Activated T-cell treated with anti-CD3 and anti-CD28 coated beads, Interleukin-2, amount 50 U/mL, for 24 hours (primary cell): ENCODE measurements around the gene HSPB1.
"Not testable (repeated sequence)": the region's sequence is repeated elsewhere in the genome, so short reads cannot be mapped to it uniquely, and the experiment has no call there.

Experiments
- DNase-seq: peaks from one replicate; pipeline ENCODE4 v3.0.0-alpha.2; 2020
- H3K27ac Mint-ChIP-seq: 2 replicates; pipeline ENCODE4 v1.8.0; 2020; ENCODE audit warnings: mild to moderate bottlenecking, mixed read lengths
- H3K27me3 Mint-ChIP-seq: 2 replicates; pipeline ENCODE4 v1.8.0; 2020; ENCODE audit warnings: mixed read lengths
- H3K36me3 Mint-ChIP-seq: 2 replicates; pipeline ENCODE4 v1.8.0; 2020; ENCODE audit warnings: low read depth, mixed read lengths
- H3K4me1 Mint-ChIP-seq: 2 replicates; pipeline ENCODE4 v1.8.0; 2020; ENCODE audit warnings: low read depth, mixed read lengths
- H3K4me3 Mint-ChIP-seq: 2 replicates; pipeline ENCODE4 v1.8.0; 2020; ENCODE audit warnings: mild to moderate bottlenecking, moderate library complexity, mixed read lengths
- H3K9me3 Mint-ChIP-seq: 2 replicates; pipeline ENCODE4 v1.8.0; 2020; ENCODE audit warnings: mixed read lengths

HSPB1 gene

GRCh38 chr7:76291351-76292212 lies 10.9 kb upstream of the HSPB1 start:
- Mint-ChIP-seq H3K27ac (peak overlapping the region; percentile 50), H3K27me3 (no peaks in the 10 kb centered on the region), H3K9me3 (no peaks in the 10 kb centered on the region), H3K36me3 (no peaks in the 10 kb centered on the region), H3K4me3 (peak overlapping the region; percentile 8), H3K4me1 (peaks cover 12% of the 10 kb centered on the region)
- DNase-seq = peak; percentile 93

GRCh38 chr7:76292213-76292573 lies 10.3 kb upstream of the HSPB1 start:
- Mint-ChIP-seq H3K4me1 (peaks cover 12% of the 10 kb centered on the region), H3K36me3 (no peaks in the 10 kb centered on the region), H3K9me3 (no peaks in the 10 kb centered on the region), H3K4me3 (no peak overlapping the region), H3K27ac (no peak overlapping the region), H3K27me3 (no peaks in the 10 kb centered on the region)
- no peak for DNase-seq

- not testable (repeated sequence) for H3K27me3 Mint-ChIP-seq, H3K36me3 Mint-ChIP-seq, DNase-seq, H3K9me3 Mint-ChIP-seq, H3K27ac Mint-ChIP-seq, H3K4me3 Mint-ChIP-seq
- H3K4me1 Mint-ChIP-seq = peaks cover 12% of the 10 kb centered on the region
Measured at GRCh38 chr7:76292911-76293310, 9.6 kb upstream of the HSPB1 start.

- H3K27ac Mint-ChIP-seq = no peak overlapping the region
- DNase-seq = no peak
- H3K4me3 Mint-ChIP-seq = no peak overlapping the region
- no peaks in the 10 kb centered on the region for H3K36me3 Mint-ChIP-seq
- no peaks in the 10 kb centered on the region for H3K9me3 Mint-ChIP-seq
- H3K27me3 Mint-ChIP-seq = no peaks in the 10 kb centered on the region
- peaks cover 12% of the 10 kb centered on the region for H3K4me1 Mint-ChIP-seq
Measured at GRCh38 chr7:76293407-76293901, 9.0 kb upstream of the HSPB1 start.

- no peaks in the 10 kb centered on the region for H3K9me3 Mint-ChIP-seq
- no peaks in the 10 kb centered on the region for H3K36me3 Mint-ChIP-seq
- peaks cover 12% of the 10 kb centered on the region for H3K4me1 Mint-ChIP-seq
- H3K4me3 Mint-ChIP-seq = no peak overlapping the region
- H3K27me3 Mint-ChIP-seq = no peaks in the 10 kb centered on the region
- no peak for DNase-seq
- H3K27ac Mint-ChIP-seq = no peak overlapping the region
Measured at GRCh38 chr7:76294344-76295024, 8.0 kb upstream of the HSPB1 start.

- Mint-ChIP-seq H3K27me3 (peaks cover under 1% of the 10 kb centered on the region), H3K27ac (no peak overlapping the region), H3K36me3 (no peaks in the 10 kb centered on the region)
Measured at GRCh38 chr7:76296743-76297740, 5.4 kb upstream of the HSPB1 start.

GRCh38 chr7:76300166-76300731 lies 2.2 kb upstream of the HSPB1 start:
- Mint-ChIP-seq H3K27me3 (peaks cover 5% of the 10 kb centered on the region), H3K9me3 (no peaks in the 10 kb centered on the region), H3K36me3 (peaks cover 7% of the 10 kb centered on the region), H3K4me1 (peaks cover 21% of the 10 kb centered on the region), H3K4me3 (no peak overlapping the region), H3K27ac (no peak overlapping the region)
- no peak for DNase-seq

More at GRCh38 chr7:76296743-76297740, 5.4 kb upstream of the HSPB1 start:
- Mint-ChIP-seq H3K4me1 (peaks cover 2% of the 10 kb centered on the region), H3K9me3 (no peaks in the 10 kb centered on the region), H3K4me3 (no peak overlapping the region)
- DNase-seq = no peak

- no peak for DNase-seq
- H3K4me3 Mint-ChIP-seq = no peak overlapping the region
- peaks cover 21% of the 10 kb centered on the region for H3K4me1 Mint-ChIP-seq
- no peaks in the 10 kb centered on the region for H3K9me3 Mint-ChIP-seq
- H3K27me3 Mint-ChIP-seq = peaks cover 5% of the 10 kb centered on the region
- H3K27ac Mint-ChIP-seq = no peak overlapping the region
- peaks cover 7% of the 10 kb centered on the region for H3K36me3 Mint-ChIP-seq
Measured at GRCh38 chr7:76301000-76301399, 1.5 kb upstream of the HSPB1 start.

- peak overlapping the region; percentile 83 for H3K4me3 Mint-ChIP-seq
- H3K27ac Mint-ChIP-seq = peak overlapping the region; percentile 92
- peaks cover 7% of the 10 kb centered on the region for H3K36me3 Mint-ChIP-seq
- H3K9me3 Mint-ChIP-seq = no peaks in the 10 kb centered on the region
- peaks cover 5% of the 10 kb centered on the region for H3K27me3 Mint-ChIP-seq
- DNase-seq = peak; percentile 87
- peaks cover 21% of the 10 kb centered on the region for H3K4me1 Mint-ChIP-seq
Measured at GRCh38 chr7:76303202-76304147, 1.0 kb downstream of the HSPB1 start.

- H3K4me1 Mint-ChIP-seq = peaks cover 21% of the 10 kb centered on the region
- H3K4me3 Mint-ChIP-seq = no peak overlapping the region
- no peak for DNase-seq
- H3K36me3 Mint-ChIP-seq = peaks cover 7% of the 10 kb centered on the region
- H3K9me3 Mint-ChIP-seq = no peaks in the 10 kb centered on the region
- peaks cover 5% of the 10 kb centered on the region for H3K27me3 Mint-ChIP-seq
- no peak overlapping the region for H3K27ac Mint-ChIP-seq
Measured at GRCh38 chr7:76304888-76305375, 2.5 kb downstream of the HSPB1 start.

- not testable (repeated sequence) for H3K27me3 Mint-ChIP-seq
Measured at GRCh38 chr7:76308874-76309273, 6.4 kb downstream of the HSPB1 start.

GRCh38 chr7:76309341-76310101 lies 7.0 kb downstream of the HSPB1 start:
- H3K36me3 Mint-ChIP-seq, DNase-seq, H3K4me1 Mint-ChIP-seq, H3K9me3 Mint-ChIP-seq, H3K27ac Mint-ChIP-seq, H3K27me3 Mint-ChIP-seq, H3K4me3 Mint-ChIP-seq: not testable (repeated sequence)

More at GRCh38 chr7:76308874-76309273, 6.4 kb downstream of the HSPB1 start:
- not testable (repeated sequence) for H3K36me3 Mint-ChIP-seq, DNase-seq, H3K4me3 Mint-ChIP-seq, H3K4me1 Mint-ChIP-seq, H3K9me3 Mint-ChIP-seq, H3K27ac Mint-ChIP-seq
